ENCODE measurements around the gene PODXL.

- TF ChIP-seq POLR2AphosphoS5 (IDR thresholded peaks at IDR 0.05; ENCODE audit: low read depth, low read length): no peak
- no peak for TF ChIP-seq TAF1 (IDR thresholded peaks at IDR 0.05; ENCODE audit: borderline replicate concordance, insufficient read depth, low read length)
- no peak for TF ChIP-seq REST (IDR thresholded peaks at IDR 0.05; ENCODE audit: insufficient read depth in 1 of 2, low read depth in 2 of 2, low read length in 2 of 2)
Measured at GRCh38 chr7:131521651-131522163, 34.7 kb downstream of the PODXL start.
